Effector memory CD8-positive, alpha-beta T cell (primary cell): ENCODE results near the gene SYNJ1.
"Not testable (repeated sequence)": the region's sequence is repeated elsewhere in the genome, so short reads cannot be mapped to it uniquely, and the experiment has no call there.

Experiments used
- ATAC-seq: fragments of 150-1000 bp; cut with Tn5 transposase; replicated peaks from 2 replicates; pipeline ENCODE4 v1.10.0; 2021; ENCODE audit warnings: mild to moderate bottlenecking, moderate library complexity
- DNase-seq, 3 experiments: peaks; one replicate each; pipeline ENCODE4 v3.0.0; 2021
- H3K27ac Mint-ChIP-seq, 2 donors: one replicate each; pipeline ENCODE4 v1.8.0; 2022; ENCODE audit warnings: mild to moderate bottlenecking in 2 of 2, mixed read lengths in 2 of 2, moderate library complexity in 2 of 2
- H3K27me3 Mint-ChIP-seq, 2 donors: one replicate each; pipeline ENCODE4 v1.8.0; 2022; ENCODE audit warnings: mixed read lengths in 2 of 2
- H3K36me3 Mint-ChIP-seq: one replicate; pipeline ENCODE4 v1.8.0; 2022; ENCODE audit warnings: mild to moderate bottlenecking, moderate library complexity, mixed read lengths; ENCODE audit not compliant: insufficient read depth
- H3K4me1 Mint-ChIP-seq, 2 donors: one replicate each; pipeline ENCODE4 v1.8.0; 2022; ENCODE audit warnings: low read depth in 2 of 2, mixed read lengths in 2 of 2
- H3K4me3 Mint-ChIP-seq, 2 donors: one replicate each; pipeline ENCODE4 v1.8.0; 2022; ENCODE audit warnings: mild to moderate bottlenecking in 2 of 2, mixed read lengths in 2 of 2, moderate library complexity in 2 of 2
- H3K9me3 Mint-ChIP-seq, 2 donors: one replicate each; pipeline ENCODE4 v1.8.0; 2022; ENCODE audit warnings: mixed read lengths in 2 of 2

Gene SYNJ1

GRCh38 chr21:32661981-32662380 lies 65.8 kb downstream of the SYNJ1 start:
- not testable (repeated sequence) for H3K9me3 Mint-ChIP-seq, H3K4me1 Mint-ChIP-seq, ATAC-seq, H3K27ac Mint-ChIP-seq, H3K27me3 Mint-ChIP-seq, DNase-seq, H3K4me3 Mint-ChIP-seq
- peaks cover 38% of the 10 kb centered on the region for H3K36me3 Mint-ChIP-seq

- not testable (repeated sequence) for H3K27ac Mint-ChIP-seq, H3K9me3 Mint-ChIP-seq, ATAC-seq, H3K4me3 Mint-ChIP-seq, H3K27me3 Mint-ChIP-seq, DNase-seq, H3K4me1 Mint-ChIP-seq
- peaks cover 40% of the 10 kb centered on the region for H3K36me3 Mint-ChIP-seq
Observed at GRCh38 chr21:32661026-32661782, 66.6 kb downstream of the SYNJ1 start.

- no peak overlapping the region for H3K27ac Mint-ChIP-seq
- ATAC-seq = no peak
Observed at GRCh38 chr21:32658524-32658923, 69.3 kb downstream of the SYNJ1 start.

GRCh38 chr21:32653326-32653901 lies 74.4 kb downstream of the SYNJ1 start:
- Mint-ChIP-seq H3K4me1 (no peaks in the 10 kb centered on the region), H3K36me3 (peaks cover 31% of the 10 kb centered on the region), H3K9me3 (no peaks in the 10 kb centered on the region), H3K27ac (peak overlapping the region in 1 of 2 donors; percentile 23), H3K4me3 (no peak overlapping the region), H3K27me3 (no peaks in the 10 kb centered on the region)
- ATAC-seq (peak; percentile 42), DNase-seq (peak in 1 of 3 experiments; percentile 11)

More at GRCh38 chr21:32658524-32658923, 69.3 kb downstream of the SYNJ1 start:
- no peaks in the 10 kb centered on the region for H3K27me3 Mint-ChIP-seq
- DNase-seq = no peak
- no peak overlapping the region for H3K4me3 Mint-ChIP-seq
- H3K36me3 Mint-ChIP-seq = peaks cover 28% of the 10 kb centered on the region
- no peaks in the 10 kb centered on the region for H3K4me1 Mint-ChIP-seq
- H3K9me3 Mint-ChIP-seq = no peaks in the 10 kb centered on the region

DNA sequence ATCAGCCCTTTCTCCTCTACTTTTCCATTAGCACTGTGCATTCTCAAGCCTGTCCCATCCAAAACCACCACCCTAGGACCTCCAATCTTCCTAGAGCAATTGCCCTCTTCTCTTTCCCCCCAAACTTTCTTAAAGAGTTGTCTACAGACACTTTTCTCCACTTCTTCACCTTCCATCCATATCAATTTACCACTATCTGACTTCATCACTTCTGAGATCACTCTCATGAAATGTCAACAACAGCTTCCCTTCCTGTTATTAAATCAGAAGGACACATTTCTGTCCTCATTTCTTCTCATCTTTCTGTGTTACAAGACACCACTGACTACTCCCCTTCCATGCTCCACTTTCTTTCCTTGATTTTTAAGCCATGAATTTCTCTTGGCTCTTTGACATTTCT lies 79.6 kb downstream of the SYNJ1 start:
- no peak for ATAC-seq
- DNase-seq = no peak
- no peaks in the 10 kb centered on the region for H3K4me1 Mint-ChIP-seq
- no peak overlapping the region for H3K27ac Mint-ChIP-seq
- H3K27me3 Mint-ChIP-seq = no peaks in the 10 kb centered on the region
- no peak overlapping the region for H3K4me3 Mint-ChIP-seq
- no peaks in the 10 kb centered on the region for H3K9me3 Mint-ChIP-seq
- H3K36me3 Mint-ChIP-seq = peaks cover 16% of the 10 kb centered on the region

DNA sequence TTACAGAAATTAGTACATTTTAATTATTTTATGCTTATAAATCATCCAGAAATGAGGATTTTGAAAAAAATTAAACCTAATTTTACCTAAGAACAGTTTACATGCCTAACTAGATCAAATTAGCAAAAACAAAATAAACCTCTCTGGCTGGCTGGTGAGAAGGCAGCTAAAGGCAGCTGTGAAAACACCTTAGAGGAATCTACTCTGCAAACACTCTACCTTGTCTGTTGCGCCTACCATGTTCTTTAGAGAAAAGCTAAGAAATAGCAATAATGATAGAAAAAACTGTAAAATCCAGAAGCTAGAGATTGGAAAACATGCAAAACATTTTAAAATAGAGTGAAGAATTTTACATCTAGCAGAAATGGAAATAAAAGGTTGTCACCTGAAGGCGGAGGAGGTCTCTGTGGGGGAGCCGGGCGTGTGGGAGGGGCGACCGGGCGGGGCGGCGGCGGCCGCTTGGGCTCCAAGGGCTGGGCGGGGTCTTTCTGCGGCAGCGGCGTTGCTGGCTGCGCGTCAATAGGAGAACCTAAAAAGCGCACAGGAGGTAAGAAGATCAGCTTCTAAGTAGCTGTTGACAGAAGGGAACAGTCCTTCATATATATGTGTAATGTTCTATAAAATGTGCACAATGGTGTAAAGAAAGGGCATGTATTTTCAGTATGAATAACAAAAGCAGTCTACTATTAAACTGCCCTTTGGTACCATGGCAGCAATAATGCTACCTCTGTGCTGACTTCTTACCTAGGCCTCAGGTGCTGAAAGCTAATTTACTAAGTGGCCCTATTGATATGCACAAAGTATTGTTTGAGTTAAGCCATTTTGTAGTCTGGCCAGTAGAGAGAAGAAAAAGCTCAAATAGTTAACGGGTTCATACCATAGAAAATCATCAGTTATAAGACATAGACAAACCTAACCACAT lies 82.3 kb downstream of the SYNJ1 start:
- Mint-ChIP-seq H3K4me3 (no peak overlapping the region), H3K27me3 (no peaks in the 10 kb centered on the region), H3K36me3 (peaks cover 31% of the 10 kb centered on the region), H3K27ac (no peak overlapping the region), H3K4me1 (no peaks in the 10 kb centered on the region), H3K9me3 (no peaks in the 10 kb centered on the region)
- ATAC-seq = no peak
- no peak for DNase-seq

DNA sequence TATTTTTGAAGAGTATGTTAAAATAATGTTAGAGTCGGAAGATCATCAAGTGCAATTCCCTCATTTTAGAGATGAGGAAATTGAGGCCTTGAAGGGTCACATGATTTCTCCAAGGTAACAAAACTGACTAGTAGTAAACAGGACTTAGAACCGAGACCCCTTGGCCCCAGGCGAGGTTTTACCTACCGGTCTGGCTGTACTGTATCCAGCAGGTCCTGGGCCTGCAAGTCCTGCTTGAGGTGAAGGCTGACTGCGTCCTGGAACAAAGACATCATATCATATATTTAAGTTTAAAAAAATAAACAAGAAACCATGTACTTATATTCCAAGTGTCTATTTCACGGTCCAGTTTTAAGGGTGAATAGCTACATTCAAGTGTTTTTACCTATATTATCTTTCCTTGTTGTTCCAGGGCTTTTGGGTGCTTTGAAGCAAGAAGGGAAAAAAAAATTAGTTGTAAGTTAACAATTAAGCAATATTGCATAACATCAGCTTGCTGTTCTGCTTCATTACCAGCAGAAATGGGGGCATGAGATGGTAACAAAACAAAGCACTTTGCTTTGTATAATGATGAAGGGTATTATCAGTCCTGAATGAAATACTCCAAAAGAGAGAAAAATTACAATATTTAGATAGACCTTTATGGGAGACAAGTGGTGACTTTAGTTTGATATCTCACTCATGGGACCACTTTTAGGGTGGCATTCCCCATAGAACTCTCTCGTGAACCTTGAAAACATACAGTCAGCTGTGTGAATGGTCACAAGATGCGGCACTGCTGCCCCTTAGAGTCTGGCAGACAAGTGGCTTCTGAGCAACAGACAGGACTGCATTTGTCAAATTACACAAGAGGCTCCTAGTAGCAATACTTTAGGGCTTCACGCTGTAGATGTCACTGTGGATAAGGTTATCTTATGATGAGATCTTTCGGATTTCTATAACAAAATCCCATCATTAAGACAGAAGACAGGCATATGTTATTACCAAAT lies 85.8 kb downstream of the SYNJ1 start:
- H3K4me3 Mint-ChIP-seq = no peak overlapping the region
- peak overlapping the region in 1 of 2 donors; percentile 31 for H3K27ac Mint-ChIP-seq
- no peaks in the 10 kb centered on the region for H3K27me3 Mint-ChIP-seq
- H3K4me1 Mint-ChIP-seq = no peaks in the 10 kb centered on the region
- DNase-seq = no peak
- no peaks in the 10 kb centered on the region for H3K9me3 Mint-ChIP-seq
- peaks cover 57% of the 10 kb centered on the region for H3K36me3 Mint-ChIP-seq
- ATAC-seq = no peak

- DNase-seq (no peak), ATAC-seq (no peak)
- Mint-ChIP-seq H3K4me1 (peaks cover 3 to 5% of the 10 kb centered on the region in 2 donors), H3K27me3 (peaks cover 5 to 31% of the 10 kb centered on the region in 2 donors), H3K27ac (no peak overlapping the region), H3K4me3 (no peak overlapping the region), H3K9me3 (no peaks in the 10 kb centered on the region), H3K36me3 (peaks cover 16% of the 10 kb centered on the region)
Observed at GRCh38 chr21:32626621-32627196, 101.1 kb downstream of the SYNJ1 start.

DNA sequence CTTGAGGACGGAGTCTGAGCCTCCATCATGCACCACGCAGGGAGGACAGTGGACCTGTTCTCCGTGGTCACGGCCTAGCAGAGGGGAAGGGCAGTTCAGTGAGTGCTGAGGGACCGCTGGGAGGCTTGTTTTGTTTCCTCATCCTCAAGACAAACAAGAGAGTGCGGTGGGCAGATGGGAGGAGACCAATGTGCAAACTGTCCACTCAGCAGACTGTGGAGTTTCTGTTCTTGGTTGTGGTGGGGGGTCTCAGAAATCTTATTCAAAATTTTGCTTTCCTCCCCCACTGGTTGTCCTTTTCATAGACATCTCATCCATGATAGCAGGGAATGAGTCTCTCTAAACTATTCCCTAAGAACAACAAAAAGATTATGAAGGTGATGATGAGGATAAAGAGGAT lies 109.6 kb downstream of the SYNJ1 start:
- peaks cover 30 to 40% of the 10 kb centered on the region in 2 donors for H3K27me3 Mint-ChIP-seq
- H3K4me3 Mint-ChIP-seq, H3K27ac Mint-ChIP-seq, H3K36me3 Mint-ChIP-seq, DNase-seq, H3K9me3 Mint-ChIP-seq, ATAC-seq, H3K4me1 Mint-ChIP-seq: not testable (repeated sequence)

- Mint-ChIP-seq H3K4me3 (peak overlapping the region; percentile 90 to 96), H3K27ac (peak overlapping the region in 1 of 2 donors; percentile 99), H3K36me3 (peaks cover 29% of the 10 kb centered on the region), H3K9me3 (no peaks in the 10 kb centered on the region), H3K27me3 (peaks cover 7 to 9% of the 10 kb centered on the region in 2 donors), H3K4me1 (peaks cover 9 to 10% of the 10 kb centered on the region in 2 donors)
- DNase-seq (no peak), ATAC-seq (no peak)
Observed at GRCh38 chr21:32613436-32614043, 114.3 kb downstream of the SYNJ1 start.

DNA sequence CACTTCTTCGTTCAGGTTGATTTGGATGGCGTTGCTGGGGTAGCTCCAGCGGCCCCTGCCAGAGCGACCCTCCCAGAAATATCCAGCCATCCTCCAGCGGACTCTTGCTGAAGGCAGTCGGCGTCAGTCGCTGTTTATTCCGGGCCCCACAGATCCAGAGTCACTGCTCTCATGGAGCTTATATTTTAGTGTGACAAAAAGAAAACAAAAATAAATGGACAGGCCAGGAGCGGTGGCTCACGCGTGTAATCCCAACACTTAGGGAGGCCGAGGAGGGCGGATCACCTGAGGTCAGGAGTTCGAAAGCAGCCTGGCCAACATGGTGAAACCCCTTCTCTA lies 114.8 kb downstream of the SYNJ1 start:
- peak overlapping the region; percentile 90 to 96 for H3K4me3 Mint-ChIP-seq
- peak; percentile 1 for ATAC-seq
- H3K27me3 Mint-ChIP-seq = peaks cover 2 to 4% of the 10 kb centered on the region in 2 donors
- peak overlapping the region; percentile 98 to 99 for H3K27ac Mint-ChIP-seq
- H3K9me3 Mint-ChIP-seq = no peaks in the 10 kb centered on the region
- H3K4me1 Mint-ChIP-seq = peaks cover 9 to 10% of the 10 kb centered on the region in 2 donors
- no peak for DNase-seq
- peaks cover 34% of the 10 kb centered on the region for H3K36me3 Mint-ChIP-seq
